Sigmoid colon (tissue), 7 donors: ENCODE data around the gene CBLN3. TPM values are rescaled to one million over a fixed set of nuclear protein-coding genes. Genes with fewer than 3 reads are reported as not detected.

Source experiments
- DNase-seq: peaks from one replicate; pipeline ENCODE4 v3.0.0-alpha.2; 2019
- H3K27ac ChIP-seq, 4 donors: fragments of 200-600 bp; sonication (generic); one replicate each; pipeline ENCODE4 v1.5.1; 2016 to 2019; ENCODE audit warnings: mild to moderate bottlenecking in 1 of 4
- H3K27me3 ChIP-seq, 3 donors: fragments of 200-600 bp; sonication (generic); one replicate each; pipeline ENCODE4 v1.5.1; 2019; ENCODE audit warnings: mild to moderate bottlenecking in 1 of 3
- H3K36me3 ChIP-seq, 4 donors: fragments of 200-600 bp; sonication (generic); one replicate each; pipeline ENCODE4 v1.5.1; 2016 to 2019
- H3K4me1 ChIP-seq, 4 donors: fragments of 200-600 bp; sonication (generic); one replicate each; pipeline ENCODE4 v1.5.1; 2017 to 2019
- H3K4me3 ChIP-seq, 4 donors: fragments of 200-600 bp; sonication (generic); one replicate each; pipeline ENCODE4 v1.5.1; 2017 to 2019; ENCODE audit warnings: mild to moderate bottlenecking in 2 of 4, moderate library complexity in 1 of 4
- H3K9me3 ChIP-seq, 4 donors: fragments of 200-600 bp in 3 of 4; sonication (generic) in 3 of 4; one replicate each; pipeline versions ENCODE4 v1.5.1 to v1.6.1; 2013 to 2019
- EP300 ChIP-seq, 4 donors: sonication (generic); formaldehyde crosslinking; IDR thresholded peaks; one replicate each; pipeline ENCODE4 v1.6.1; 2017; ENCODE audit warnings: antibody characterized with exemption in 4 of 4
- POLR2A ChIP-seq, 2 donors: fragments of 450-650 bp; IDR thresholded peaks; one replicate each; pipeline ENCODE4 v1.6.1; 2016; ENCODE audit warnings: antibody characterized with exemption in 2 of 2, mild to moderate bottlenecking in 2 of 2, moderate library complexity in 2 of 2
- POLR2AphosphoS5 ChIP-seq, 4 donors: sonication (generic); formaldehyde crosslinking; IDR thresholded peaks; one replicate each; pipeline ENCODE4 v1.6.1; 2017; ENCODE audit warnings: antibody characterized with exemption in 4 of 4
- WGBS, 2 donors: extraction: QIAGEN DNeasy Blood & Tissue Kit; methylation state at CpG; one replicate each; pipeline ENCODE4 v1.1.7; 2013; 5-methylcytosine and 5-hydroxymethylcytosine counted together
- intact Hi-C: fragments of 100-400 bp; cut with DNase I; formaldehyde crosslinking; loops from one replicate; pipeline ENCODE4 v1.15.1; 2023
- polyA plus RNA-seq, 3 donors: library from polyadenylated mRNA; stranded (reverse); fragments of 200-250 nt; gene quantifications; one replicate each; pipeline ENCODE4 v1.2.3, GENCODE V29; 2013
- total RNA-seq, 4 donors: library from RNA; depleted of rRNA; stranded (reverse); fragments of >200 nt; gene quantifications; one replicate each; pipeline ENCODE4 v1.1.0, GENCODE V29; 2016
- TF ChIP-seq, protein P1 (sequence below), 4 experiments: fragments of 450-650 bp in 3 of 4; fragments of 200-600 bp in 1 of 4; IDR thresholded peaks; one replicate each; pipeline ENCODE4 v1.5.1; 2016 to 2019; ENCODE audit warnings: antibody characterized with exemption in 4 of 4, mild to moderate bottlenecking in 3 of 4, moderate library complexity in 2 of 4
- donor health status: healthy with polysubstance abuse.
- donor health status: Bipolar disorder and iron deficiency.
- donor health status: healthy.

Gene CBLN3
- total and polyA plus RNA-seq, 7 donors, result 0.46 to 8.9 (median 2.0) TPM

GRCh38 chr14:24430682-24431568 lies 1.5 kb upstream of the CBLN3 start:
- Histone ChIP-seq H3K36me3 (peaks cover 0 to 39% (median 14%) of the 10 kb centered on the region in 4 donors), H3K27me3 (no peaks in the 10 kb centered on the region), H3K9me3 (no peaks in the 10 kb centered on the region), H3K4me1 (peaks cover 0 to 40% (median 34%) of the 10 kb centered on the region in 4 donors), H3K27ac (peak overlapping the region; percentile 94 to 96 (median 95)), H3K4me3 (peak overlapping the region; percentile 73 to 87 (median 76))
- no peak for DNase-seq
- intact Hi-C loops, result loop anchor here (1.0 to 10.0 kb wide), 4 partner anchors 32 to 1586 kb away; partner anchors contain the start of genes EMC9, NYNRIN, PSME2 and RNF31
- TF ChIP-seq, protein P1, sequence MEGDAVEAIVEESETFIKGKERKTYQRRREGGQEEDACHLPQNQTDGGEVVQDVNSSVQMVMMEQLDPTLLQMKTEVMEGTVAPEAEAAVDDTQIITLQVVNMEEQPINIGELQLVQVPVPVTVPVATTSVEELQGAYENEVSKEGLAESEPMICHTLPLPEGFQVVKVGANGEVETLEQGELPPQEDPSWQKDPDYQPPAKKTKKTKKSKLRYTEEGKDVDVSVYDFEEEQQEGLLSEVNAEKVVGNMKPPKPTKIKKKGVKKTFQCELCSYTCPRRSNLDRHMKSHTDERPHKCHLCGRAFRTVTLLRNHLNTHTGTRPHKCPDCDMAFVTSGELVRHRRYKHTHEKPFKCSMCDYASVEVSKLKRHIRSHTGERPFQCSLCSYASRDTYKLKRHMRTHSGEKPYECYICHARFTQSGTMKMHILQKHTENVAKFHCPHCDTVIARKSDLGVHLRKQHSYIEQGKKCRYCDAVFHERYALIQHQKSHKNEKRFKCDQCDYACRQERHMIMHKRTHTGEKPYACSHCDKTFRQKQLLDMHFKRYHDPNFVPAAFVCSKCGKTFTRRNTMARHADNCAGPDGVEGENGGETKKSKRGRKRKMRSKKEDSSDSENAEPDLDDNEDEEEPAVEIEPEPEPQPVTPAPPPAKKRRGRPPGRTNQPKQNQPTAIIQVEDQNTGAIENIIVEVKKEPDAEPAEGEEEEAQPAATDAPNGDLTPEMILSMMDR (IDR thresholded peaks at IDR 0.05), result no peak
- TF ChIP-seq POLR2AphosphoS5 (IDR thresholded peaks at IDR 0.05), result peak in 2 of 4 donors; percentile 13 to 17
- WGBS, 2 donors, result 12 to 18% methylated on average over 19 of the region's 19 CpGs

- peak overlapping the region; percentile 94 to 96 (median 95) for H3K27ac ChIP-seq
- 0 to 1% methylated on average over 28 of the region's 28 CpGs for WGBS, 2 donors
Measured at GRCh38 chr14:24430143-24430681, 744 bp upstream of the CBLN3 start.

DNA sequence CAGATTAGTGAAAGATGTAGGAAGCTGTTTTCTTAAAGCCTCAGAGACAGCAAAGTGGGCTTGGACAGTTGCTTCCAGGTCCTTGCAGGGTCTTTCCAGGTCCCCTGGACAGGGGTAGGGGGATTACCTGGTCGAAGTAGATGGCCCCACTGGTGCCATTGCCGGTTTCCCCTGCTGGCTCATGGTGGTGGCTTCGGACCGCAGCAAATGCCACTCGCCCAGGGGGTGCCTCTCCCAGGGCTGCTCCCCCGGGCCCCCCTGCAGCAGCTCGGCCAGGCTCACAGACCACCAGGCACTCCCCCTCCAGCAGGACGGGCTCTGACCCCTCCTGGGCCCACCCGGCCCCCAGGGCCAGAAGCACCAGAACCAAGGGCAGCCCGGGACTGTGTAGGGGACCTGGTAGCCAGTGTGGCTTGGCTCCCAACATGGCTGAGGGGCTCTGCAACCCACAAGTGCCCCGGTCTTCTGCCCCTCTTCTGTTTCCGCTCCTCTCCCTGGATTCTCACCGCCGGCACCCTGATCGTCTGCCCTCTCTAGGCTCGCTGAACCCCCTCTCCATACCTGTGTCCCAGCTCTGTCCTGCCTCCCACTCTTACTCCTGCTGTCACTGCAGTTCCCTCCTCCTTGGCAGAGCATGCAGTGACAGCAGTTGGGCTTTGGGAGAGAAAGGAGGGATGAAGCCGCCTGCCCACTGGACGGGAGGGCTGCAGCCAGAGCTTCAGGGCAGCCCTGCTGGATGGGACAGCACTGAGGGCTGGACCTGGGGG lies 657 bp downstream of the CBLN3 start:
- Histone ChIP-seq H3K27ac (peak overlapping the region; percentile 94 to 96 (median 95)), H3K9me3 (no peaks in the 10 kb centered on the region), H3K4me3 (peak overlapping the region in 3 of 4 donors; percentile 73 to 87 (median 75)), H3K4me1 (peaks cover 0 to 40% (median 33%) of the 10 kb centered on the region in 4 donors), H3K27me3 (no peaks in the 10 kb centered on the region), H3K36me3 (peaks cover 0 to 20% (median 13%) of the 10 kb centered on the region in 4 donors)
- 90 to 91% methylated on average over 18 of the region's 18 CpGs for WGBS, 2 donors
- TF ChIP-seq POLR2A (IDR thresholded peaks at IDR 0.05), result no peak
- TF ChIP-seq, protein P1 (IDR thresholded peaks at IDR 0.05), result no peak
- no peak for TF ChIP-seq EP300 (IDR thresholded peaks at IDR 0.05)
- TF ChIP-seq POLR2AphosphoS5 (IDR thresholded peaks at IDR 0.05), result no peak
- intact Hi-C loops, result no loop called here
- DNase-seq, result no peak

More at GRCh38 chr14:24430143-24430681, 744 bp upstream of the CBLN3 start:
- H3K4me3 ChIP-seq, result peak overlapping the region; percentile 73 to 87 (median 76)
- peak; percentile 89 for DNase-seq
- TF ChIP-seq, protein P1 (IDR thresholded peaks at IDR 0.05), result no peak
- TF ChIP-seq POLR2AphosphoS5 (IDR thresholded peaks at IDR 0.05) (peak in 2 of 4 donors; percentile 1 to 3), EP300 (IDR thresholded peaks at IDR 0.05) (no peak)
- no peaks in the 10 kb centered on the region for H3K27me3 ChIP-seq
- H3K4me1 ChIP-seq, result peaks cover 0 to 40% (median 33%) of the 10 kb centered on the region in 4 donors
- no peaks in the 10 kb centered on the region for H3K9me3 ChIP-seq
- H3K36me3 ChIP-seq, result peaks cover 0 to 32% (median 13%) of the 10 kb centered on the region in 4 donors
- intact Hi-C loops, result loop anchor here (2.0 to 10.0 kb wide), 3 partner anchors 31 to 1585 kb away; partner anchors contain the start of genes EMC9, NYNRIN, PSME2 and RNF31
